T47D (cell line): Measurements from ENCODE around the gene PUS1.

Source experiments
- DNase-seq, 2 experiments: peaks; one replicate each; pipeline versions ENCODE4 v3.0.0 to v3.0.0-alpha.2; 2011 to 2012; ENCODE audit warnings: low read depth in 1 of 2, low spot score in 1 of 2
- JUND ChIP-seq: IDR thresholded peaks from 2 replicates; pipeline ENCODE4 v1.6.1; 2012; ENCODE audit warnings: low read depth
- in situ Hi-C: cut with HindIII; loops from 2 replicates; pipeline ENCODE4 v1.10.0; 2016; ENCODE audit warnings: low sequenced_read_pairs, low pct_unique_long_range_greater_than_20kb

PUS1 gene

GRCh38 chr12:131915823-131916222, 13.3 kb upstream of the PUS1 start:
- in situ Hi-C loops, result no loop called here
- TF ChIP-seq JUND, result no peak
- DNase-seq, result no peak

- no peak for DNase-seq
- in situ Hi-C loops, result no loop called here
- TF ChIP-seq JUND, result no peak
Measured at GRCh38 chr12:131916306-131917138, 12.6 kb upstream of the PUS1 start.

GRCh38 chr12:131917139-131917710, 11.9 kb upstream of the PUS1 start:
- in situ Hi-C loops, result no loop called here
- no peak for DNase-seq
- TF ChIP-seq JUND, result no peak

GRCh38 chr12:131917711-131918306, 11.3 kb upstream of the PUS1 start:
- no peak for TF ChIP-seq JUND
- no peak for DNase-seq
- in situ Hi-C loops, result no loop called here

- no peak for TF ChIP-seq JUND
- no peak for DNase-seq
- in situ Hi-C loops, result no loop called here
Measured at GRCh38 chr12:131918311-131919050, 10.6 kb upstream of the PUS1 start.

- in situ Hi-C loops, result no loop called here
- DNase-seq, result no peak
- TF ChIP-seq JUND, result no peak
Measured at GRCh38 chr12:131919051-131919347, 10.1 kb upstream of the PUS1 start.

- in situ Hi-C loops, result no loop called here
- no peak for DNase-seq
Measured at GRCh38 chr12:131919366-131920156, 9.5 kb upstream of the PUS1 start.

GRCh38 chr12:131920157-131920508, 8.9 kb upstream of the PUS1 start:
- no peak for TF ChIP-seq JUND
- in situ Hi-C loops, result no loop called here
- no peak for DNase-seq

More at GRCh38 chr12:131919366-131920156, 9.5 kb upstream of the PUS1 start:
- no peak for TF ChIP-seq JUND

GRCh38 chr12:131920902-131921840, 7.9 kb upstream of the PUS1 start:
- in situ Hi-C loops, result no loop called here
- no peak for DNase-seq
- TF ChIP-seq JUND, result no peak

GRCh38 chr12:131921866-131922769, 7.0 kb upstream of the PUS1 start:
- in situ Hi-C loops, result no loop called here
- TF ChIP-seq JUND, result no peak
- DNase-seq, result no peak
